ENCODE results near the gene DNAH12. TPM values are rescaled to one million over a fixed set of nuclear protein-coding genes. Genes with fewer than 3 reads are reported as not detected.

DNAH12 gene
- total and polyA plus RNA-seq, 10 of the 15 experiments (the other 5 are each of a cell fraction or from before 2014, with no cell fraction given), result under 0.01 to 0.35 (median 0.08) TPM

GRCh38 chr3:57244946-57245345 is 299.2 kb downstream of the DNAH12 start (continued):
- TF ChIP-seq KLF5 (IDR thresholded peaks at IDR 0.05; ENCODE audit: partially characterized antibody), result no peak
- TF ChIP-seq IRF5 (IDR thresholded peaks at IDR 0.05; ENCODE audit: borderline replicate concordance), result no peak
- TF ChIP-seq NFIC (IDR thresholded peaks at IDR 0.05; ENCODE audit: low read depth, low read length), result no peak
- TF ChIP-seq ZNF24 (IDR thresholded peaks at IDR 0.05), result no peak

Small RNA genes within 50 kb of the gene (small RNA-seq; reads per million reads assigned to genes)
- gene RF00019 (not detected), gene RNU6-108P (not detected), gene RNU6-1181P (not detected), gene RNU6-483P (not detected)

Other genes with a start within 250 kb of the DNAH12 start
- 20.5 and 22.4 TPM in 2 replicates for gene PDE12, start 11.9 kb upstream of the DNAH12 start, total RNA-seq (2014; rRNA removed)
- 10.7 TPM in 2 replicates for gene PDE12, start 11.9 kb upstream of the DNAH12 start, total RNA-seq (2014; rRNA removed; fragmentation: Illumina TruSeq; extraction: Trizol)
- 23.0 and 26.1 TPM in 2 replicates for gene PDE12, start 11.9 kb upstream of the DNAH12 start, total RNA-seq (2021)
- gene PDE12, start 11.9 kb upstream of the DNAH12 start, polyA plus RNA-seq (2011; rRNA removed), result 15.7 and 18.3 TPM in 2 replicates
- 10.2 and 11.2 TPM in 2 replicates for gene PDE12, start 11.9 kb upstream of the DNAH12 start, polyA plus RNA-seq (2014; fragmentation: Illumina TruSeq; extraction: Trizol)
- 10 to 100 TPM in 1 of 2 experiments, 1 to 10 TPM in 1; 3.0 to 10.1 TPM for gene PDE12, start 11.9 kb upstream of the DNAH12 start, polyA plus RNA-seq (2014; fragmentation: Nextera tagmentation; extraction: Ambion mirVana)
- gene PDE12, start 11.9 kb upstream of the DNAH12 start, polyA plus RNA-seq (2014; rRNA removed), result 16.5 and 17.3 TPM in 2 replicates
- 10 to 100 TPM; 20.8 to 20.9 TPM for gene PDE12, start 11.9 kb upstream of the DNAH12 start, polyA plus RNA-seq (2016; fragmentation: Nextera tagmentation; extraction: Ambion mirVana)
- gene ARF4, start 53.0 kb upstream of the DNAH12 start, total RNA-seq (2014; rRNA removed), result 70.3 and 80.2 TPM in 2 replicates
- gene ARF4, start 53.0 kb upstream of the DNAH12 start, total RNA-seq (2014; rRNA removed; fragmentation: Illumina TruSeq; extraction: Trizol), result 74.8 and 78.4 TPM in 2 replicates
- gene ARF4, start 53.0 kb upstream of the DNAH12 start, total RNA-seq (2021), result 65.6 and 66.2 TPM in 2 replicates
- gene ARF4, start 53.0 kb upstream of the DNAH12 start, polyA plus RNA-seq (2011; rRNA removed), result 122 and 173 TPM in 2 replicates
- 133 and 164 TPM in 2 replicates for gene ARF4, start 53.0 kb upstream of the DNAH12 start, polyA plus RNA-seq (2014; fragmentation: Illumina TruSeq; extraction: Trizol)
- 100 to 1,000 TPM; 166 to 283 TPM for gene ARF4, start 53.0 kb upstream of the DNAH12 start, polyA plus RNA-seq (2014; fragmentation: Nextera tagmentation; extraction: Ambion mirVana)
- 76.8 and 82.5 TPM in 2 replicates for gene ARF4, start 53.0 kb upstream of the DNAH12 start, polyA plus RNA-seq (2014; rRNA removed)
- 100 to 1,000 TPM; 201 to 203 TPM for gene ARF4, start 53.0 kb upstream of the DNAH12 start, polyA plus RNA-seq (2016; fragmentation: Nextera tagmentation; extraction: Ambion mirVana)
- 10.9 and 20.2 TPM in 2 replicates for gene DENND6A, start 148.7 kb upstream of the DNAH12 start, total RNA-seq (2014; rRNA removed)
- gene DENND6A, start 148.7 kb upstream of the DNAH12 start, total RNA-seq (2014; rRNA removed; fragmentation: Illumina TruSeq; extraction: Trizol), result 13.6 and 17.5 TPM in 2 replicates
- gene DENND6A, start 148.7 kb upstream of the DNAH12 start, total RNA-seq (2021), result 13.0 and 15.3 TPM in 2 replicates
- gene DENND6A, start 148.7 kb upstream of the DNAH12 start, polyA plus RNA-seq (2011; rRNA removed), result 14.0 and 18.6 TPM in 2 replicates
- 8.5 and 8.8 TPM in 2 replicates for gene DENND6A, start 148.7 kb upstream of the DNAH12 start, polyA plus RNA-seq (2014; fragmentation: Illumina TruSeq; extraction: Trizol)
- gene DENND6A, start 148.7 kb upstream of the DNAH12 start, polyA plus RNA-seq (2014; fragmentation: Nextera tagmentation; extraction: Ambion mirVana), result 1 to 10 TPM; 1.8 to 3.5 TPM
- 6.7 and 7.8 TPM in 2 replicates for gene DENND6A, start 148.7 kb upstream of the DNAH12 start, polyA plus RNA-seq (2014; rRNA removed)
- gene DENND6A, start 148.7 kb upstream of the DNAH12 start, polyA plus RNA-seq (2016; fragmentation: Nextera tagmentation; extraction: Ambion mirVana), result 10 to 100 TPM in 1 of 2 experiments, 1 to 10 TPM in 1; 9.7 to 11.1 TPM
- 28.0 and 32.0 TPM in 2 replicates for gene SLMAP, start 212.0 kb upstream of the DNAH12 start, total RNA-seq (2014; rRNA removed)
- gene SLMAP, start 212.0 kb upstream of the DNAH12 start, total RNA-seq (2014; rRNA removed; fragmentation: Illumina TruSeq; extraction: Trizol), result 31.6 and 32.8 TPM in 2 replicates
- 39.8 and 43.8 TPM in 2 replicates for gene SLMAP, start 212.0 kb upstream of the DNAH12 start, total RNA-seq (2021)
- gene SLMAP, start 212.0 kb upstream of the DNAH12 start, polyA plus RNA-seq (2011; rRNA removed), result 33.8 and 44.3 TPM in 2 replicates
- 24.7 and 25.5 TPM in 2 replicates for gene SLMAP, start 212.0 kb upstream of the DNAH12 start, polyA plus RNA-seq (2014; fragmentation: Illumina TruSeq; extraction: Trizol)
- gene SLMAP, start 212.0 kb upstream of the DNAH12 start, polyA plus RNA-seq (2014; fragmentation: Nextera tagmentation; extraction: Ambion mirVana), result 10 to 100 TPM in 1 of 2 experiments, 1 to 10 TPM in 1; 8.3 to 10.4 TPM
- 15.1 and 17.7 TPM in 2 replicates for gene SLMAP, start 212.0 kb upstream of the DNAH12 start, polyA plus RNA-seq (2014; rRNA removed)
- gene SLMAP, start 212.0 kb upstream of the DNAH12 start, polyA plus RNA-seq (2016; fragmentation: Nextera tagmentation; extraction: Ambion mirVana), result 10 to 100 TPM; 22.9 to 28.3 TPM